Glomerular visceral epithelial cell (primary cell): Measurements from ENCODE around the gene RNF133.

Source experiments
- DNase-seq: peaks from one replicate; pipeline ENCODE4 v3.0.0-alpha.2; 2016; ENCODE audit errors: extremely low spot score

RNF133 gene, protein sequence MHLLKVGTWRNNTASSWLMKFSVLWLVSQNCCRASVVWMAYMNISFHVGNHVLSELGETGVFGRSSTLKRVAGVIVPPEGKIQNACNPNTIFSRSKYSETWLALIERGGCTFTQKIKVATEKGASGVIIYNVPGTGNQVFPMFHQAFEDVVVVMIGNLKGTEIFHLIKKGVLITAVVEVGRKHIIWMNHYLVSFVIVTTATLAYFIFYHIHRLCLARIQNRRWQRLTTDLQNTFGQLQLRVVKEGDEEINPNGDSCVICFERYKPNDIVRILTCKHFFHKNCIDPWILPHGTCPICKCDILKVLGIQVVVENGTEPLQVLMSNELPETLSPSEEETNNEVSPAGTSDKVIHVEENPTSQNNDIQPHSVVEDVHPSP

DNA sequence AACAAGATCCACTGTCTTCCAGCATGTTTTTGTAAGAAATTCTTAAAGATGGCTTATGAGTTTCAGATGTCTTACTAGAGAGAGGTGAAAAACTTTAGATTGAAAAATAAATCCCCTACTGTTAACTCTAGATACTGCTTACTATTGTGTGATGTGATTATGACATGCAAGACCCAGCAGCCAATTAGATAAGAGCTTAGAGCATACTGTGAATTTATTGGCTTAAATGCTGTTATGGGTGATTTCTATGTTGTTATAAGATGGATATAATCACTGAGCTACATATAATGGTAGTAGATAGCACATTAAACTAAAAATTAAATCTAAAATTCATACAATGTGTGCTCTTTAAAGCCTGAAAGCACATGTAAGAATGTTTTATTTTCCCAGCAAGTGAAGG lies at the start of gene RNF133:
Gene RNF133 (minus strand): TSS at position 101 of the 400 bp plus-strand sequence. CDS start 199 bp downstream, outside the sequence.
- DNase-seq, result no peak

DNA sequence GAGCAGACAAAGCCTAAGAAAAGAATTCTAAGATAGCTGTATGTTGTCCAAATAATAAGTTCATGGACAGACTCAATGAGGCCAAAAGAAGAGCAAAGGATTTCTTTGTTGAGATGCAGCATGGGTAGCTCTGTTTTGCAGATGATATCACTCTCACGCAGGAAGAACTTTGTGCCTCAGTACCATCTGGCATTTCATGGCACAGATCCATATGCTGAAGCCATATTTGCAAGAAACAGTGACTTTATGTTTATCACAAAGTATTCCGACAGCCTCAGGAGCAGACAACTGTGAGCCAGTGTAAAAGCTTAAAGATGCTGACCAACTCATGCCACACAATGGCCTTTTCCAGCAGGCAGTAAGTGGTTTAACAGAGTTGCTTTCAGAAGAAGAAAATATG lies 49.3 kb upstream of the RNF133 start:
- DNase-seq, result no peak

- no peak for DNase-seq
Measured at GRCh38 chr7:122746948-122747347, 48.0 kb upstream of the RNF133 start.

GRCh38 chr7:122743211-122743610 lies 44.3 kb upstream of the RNF133 start:
- DNase-seq, result no peak

GRCh38 chr7:122738947-122739346 lies 40.0 kb upstream of the RNF133 start:
- no peak for DNase-seq

- peak; percentile 3 for DNase-seq
Measured at GRCh38 chr7:122736183-122736582, 37.3 kb upstream of the RNF133 start.

GRCh38 chr7:122727759-122728158 lies 28.8 kb upstream of the RNF133 start:
- DNase-seq, result no peak

DNA sequence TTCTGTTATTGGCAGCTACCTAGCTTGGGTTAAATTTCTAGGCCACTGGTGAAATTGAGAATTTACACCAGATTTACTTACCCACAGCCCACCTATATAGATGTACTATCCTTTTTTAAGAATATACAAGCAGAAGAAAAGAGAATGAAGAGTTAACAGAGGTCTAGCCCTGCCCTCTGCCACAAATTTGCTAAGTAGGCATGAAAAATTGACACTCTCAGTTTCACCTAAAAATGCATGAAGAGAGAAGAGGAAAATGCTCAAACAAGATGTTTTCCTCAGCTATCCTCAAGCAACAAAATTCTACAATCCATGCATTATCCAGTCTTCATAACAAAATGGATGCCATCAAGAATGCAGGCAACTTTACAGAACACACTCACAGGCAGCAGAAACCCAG lies 28.4 kb upstream of the RNF133 start:
- no peak for DNase-seq

GRCh38 chr7:122726881-122727280 lies 28.0 kb upstream of the RNF133 start:
- DNase-seq, result no peak

DNA sequence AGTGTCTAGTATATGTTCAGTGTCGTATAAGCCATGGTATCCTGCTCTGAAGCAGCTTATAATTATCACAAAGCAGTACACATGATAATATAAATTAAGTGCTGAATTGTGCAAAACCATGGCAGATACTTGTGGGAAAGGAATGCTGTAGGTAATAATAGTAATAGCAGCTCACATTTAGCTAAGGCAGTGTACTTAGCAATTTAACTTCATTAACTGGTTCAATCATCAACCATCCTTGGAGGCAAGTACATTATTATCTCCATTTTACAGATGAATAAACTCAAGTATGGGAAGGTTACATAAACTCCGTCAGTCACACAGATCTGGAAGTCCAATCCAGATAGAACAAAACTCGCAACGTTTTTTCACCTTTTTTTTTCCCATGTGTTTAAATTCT lies 25.4 kb upstream of the RNF133 start:
- no peak for DNase-seq

DNA sequence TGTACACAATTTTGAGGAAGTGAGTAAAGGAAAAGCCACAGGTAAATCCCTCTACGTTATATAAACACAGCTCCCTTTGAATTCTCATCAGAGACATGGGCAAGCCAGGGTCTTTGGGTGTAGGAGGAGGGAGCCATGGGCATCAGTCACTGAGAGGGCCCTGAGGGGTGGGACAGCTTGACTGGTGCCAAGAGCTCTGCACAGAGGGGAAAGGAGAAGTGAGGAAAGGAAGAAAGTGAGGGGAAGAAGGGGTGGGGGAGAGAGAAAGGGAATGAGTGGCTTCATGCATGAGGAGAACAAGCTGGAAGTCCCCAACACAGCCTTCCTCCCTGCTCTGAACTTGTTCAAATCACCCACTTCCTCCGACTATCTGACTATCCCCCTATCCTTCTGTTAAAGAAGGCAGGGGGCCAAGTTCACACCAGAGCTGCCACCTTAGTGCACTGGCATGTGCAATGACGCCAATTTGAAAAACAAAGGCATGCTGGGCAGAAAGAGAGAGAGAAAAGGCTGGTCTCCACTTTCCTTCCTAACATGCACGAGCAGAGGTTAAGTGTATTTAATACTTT lies 20.2 kb upstream of the RNF133 start:
- DNase-seq, result no peak

GRCh38 chr7:122717356-122718089 lies 18.6 kb upstream of the RNF133 start:
- DNase-seq, result no peak

GRCh38 chr7:122715183-122715582 lies 16.3 kb upstream of the RNF133 start:
- no peak for DNase-seq

DNA sequence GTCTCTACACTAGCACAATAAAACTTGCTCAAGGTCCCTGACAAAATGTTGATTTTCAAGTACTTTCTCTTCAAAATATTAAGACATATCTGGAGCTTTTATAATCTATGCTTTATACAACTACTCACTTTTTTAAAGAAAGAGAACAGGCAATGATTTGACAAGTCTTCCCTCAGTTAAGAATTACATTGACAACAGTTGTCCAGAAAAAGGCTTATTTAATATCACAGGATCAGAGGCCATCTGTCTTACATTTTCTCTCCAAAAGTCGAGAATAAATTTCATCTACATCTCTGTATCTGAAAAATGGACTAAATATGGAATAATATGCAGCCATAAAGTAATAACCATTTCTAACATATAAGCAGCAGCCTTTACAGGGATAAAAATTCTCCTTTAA lies 12.0 kb upstream of the RNF133 start:
- no peak for DNase-seq

DNA sequence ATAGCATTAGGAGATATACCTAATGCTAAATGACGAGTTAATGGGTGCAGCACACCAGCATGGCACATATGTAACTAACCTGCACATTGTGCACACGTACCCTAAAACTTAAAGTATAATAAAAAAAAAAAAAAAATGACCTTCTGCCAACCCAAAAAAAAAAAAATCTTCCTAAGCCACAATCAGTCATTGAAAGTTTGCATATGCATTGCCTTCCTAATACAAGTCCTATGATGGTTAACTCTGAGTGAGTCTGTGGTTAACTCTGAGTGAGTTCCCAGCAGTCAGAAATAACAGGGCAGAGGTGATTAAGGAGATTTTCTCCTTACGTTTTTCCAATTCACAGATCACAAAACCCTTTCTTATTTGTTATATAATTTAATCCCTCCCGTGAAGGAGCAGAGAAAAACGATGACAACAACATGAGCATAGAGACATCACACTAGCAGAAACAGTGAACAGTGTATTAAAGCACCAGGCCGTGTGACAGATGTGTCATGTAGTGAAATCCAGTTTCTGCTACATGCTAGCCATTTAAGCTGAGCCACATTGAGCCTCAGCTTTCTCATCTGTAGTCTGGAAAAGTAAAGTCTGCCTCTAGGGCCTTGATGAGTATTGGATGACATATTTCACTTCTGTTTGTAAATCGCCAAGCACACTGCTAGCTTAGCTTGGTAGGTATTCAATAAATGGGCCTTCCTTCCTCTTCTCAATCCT lies 11.2 kb upstream of the RNF133 start:
- DNase-seq, result no peak

GRCh38 chr7:122706836-122707235 lies 7.9 kb upstream of the RNF133 start:
- DNase-seq, result no peak

DNA sequence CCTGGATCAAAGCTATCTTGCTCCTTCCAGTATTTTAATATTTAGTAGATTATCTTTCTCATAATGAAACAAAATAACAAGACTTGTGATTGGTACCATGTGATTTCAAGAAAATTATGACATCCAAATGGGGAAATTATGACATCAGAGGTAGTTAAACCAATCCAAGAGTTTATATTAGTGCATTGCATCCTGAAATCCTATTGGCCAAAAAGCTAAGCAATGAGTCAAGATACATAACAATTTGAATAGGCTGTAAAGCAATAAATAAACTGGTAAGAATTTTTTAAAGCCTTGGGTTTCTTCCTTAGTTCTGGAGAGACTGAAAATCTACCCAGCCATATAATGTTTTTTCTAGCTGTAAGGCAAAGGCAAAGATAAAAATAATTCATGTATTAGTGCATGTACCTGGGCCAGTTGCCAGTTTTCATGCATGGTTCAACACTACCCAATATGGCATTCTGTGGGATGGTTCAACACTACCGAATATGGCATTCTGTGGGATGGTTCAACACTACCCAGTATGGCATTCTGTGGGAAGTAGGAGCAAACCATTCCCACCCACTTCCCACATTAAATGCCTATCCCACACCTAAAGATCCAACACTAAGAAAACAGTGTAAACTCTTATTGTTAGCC lies 4.1 kb upstream of the RNF133 start, which contains the start of gene RNF148:
Gene RNF148 (minus strand): TSS at position 51 of the 639 bp plus-strand sequence. CDS start 172 bp downstream, outside the sequence.
- DNase-seq, result peak; percentile 27

- DNase-seq, result no peak
Measured at GRCh38 chr7:122695816-122696215, 3.1 kb downstream of the RNF133 start.

DNA sequence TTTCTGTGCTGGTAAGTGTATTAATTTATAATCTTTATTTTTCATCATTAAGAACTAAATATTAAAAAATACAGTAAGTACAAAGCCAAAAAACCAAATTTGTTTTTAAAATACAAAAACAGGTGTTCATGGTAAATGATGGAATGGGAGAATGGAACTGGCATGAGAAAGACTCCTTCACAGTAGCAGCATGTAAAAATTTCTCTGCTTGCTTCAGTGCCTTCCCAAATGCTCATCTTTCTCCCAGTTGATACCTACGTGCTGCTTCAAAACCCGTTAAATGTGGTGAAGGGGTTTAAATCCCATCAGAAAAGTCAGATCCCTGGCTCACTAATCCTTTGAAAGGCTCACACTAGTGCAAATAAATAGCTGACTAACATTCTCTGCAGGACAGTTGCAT lies 4.2 kb downstream of the RNF133 start:
- DNase-seq, result no peak

DNA sequence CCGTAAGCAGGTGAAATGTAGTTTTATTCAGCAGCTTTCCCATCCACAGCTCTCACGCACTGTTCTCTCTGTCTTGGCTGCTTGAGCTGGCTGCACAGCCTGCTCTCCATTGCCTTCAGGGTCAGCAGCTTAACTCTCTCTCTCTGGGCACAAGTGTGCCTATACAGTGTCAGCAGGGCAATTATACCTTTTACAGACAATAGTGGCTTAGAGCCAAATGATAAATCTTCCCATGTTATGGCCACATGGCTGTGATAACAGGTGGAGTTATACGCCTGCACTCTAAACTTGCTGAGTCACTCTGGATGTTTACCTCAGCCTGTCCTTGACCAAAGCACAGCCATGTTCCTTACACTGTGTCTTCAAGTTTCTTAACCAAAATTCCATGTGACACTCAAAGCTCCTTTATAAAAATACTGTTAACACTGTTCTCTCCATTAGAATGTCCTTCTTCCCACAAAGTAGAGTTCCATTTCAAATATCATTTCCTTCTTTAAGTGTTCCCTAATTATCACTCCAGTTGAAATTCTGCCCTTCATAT lies 6.1 kb downstream of the RNF133 start:
- no peak for DNase-seq

GRCh38 chr7:122691569-122692235 lies 7.2 kb downstream of the RNF133 start:
- no peak for DNase-seq
